ENCODE results near the gene ATG10.
"Not testable (repeated sequence)": the region's sequence is repeated elsewhere in the genome, so short reads cannot be mapped to it uniquely, and the experiment has no call there.

Gene ATG10

GRCh38 chr5:82050955-82051354 lies 79.1 kb downstream of the ATG10 start:
- in situ Hi-C loops (cut with MboI; ENCODE audit: low sequenced_read_pairs): no loop called here

GRCh38 chr5:82054004-82054710 lies 82.3 kb downstream of the ATG10 start:
- in situ Hi-C loops (cut with MboI; ENCODE audit: low sequenced_read_pairs): no loop called here

- in situ Hi-C loops (cut with MboI; ENCODE audit: low sequenced_read_pairs): no loop called here
Measured at GRCh38 chr5:82057051-82057450, 85.2 kb downstream of the ATG10 start.

GRCh38 chr5:82058710-82059109 lies 86.9 kb downstream of the ATG10 start:
- in situ Hi-C loops (cut with MboI; ENCODE audit: low sequenced_read_pairs): no loop called here

- in situ Hi-C loops (cut with MboI; ENCODE audit: low sequenced_read_pairs): no loop called here
Measured at GRCh38 chr5:82066791-82067190, 95.0 kb downstream of the ATG10 start.

- in situ Hi-C loops (cut with MboI; ENCODE audit: low sequenced_read_pairs): not testable (repeated sequence)
Measured at GRCh38 chr5:82068042-82068441, 96.2 kb downstream of the ATG10 start.

- in situ Hi-C loops (cut with MboI; ENCODE audit: low sequenced_read_pairs): no loop called here
Measured at GRCh38 chr5:82068723-82069122, 96.9 kb downstream of the ATG10 start.

- in situ Hi-C loops (cut with MboI; ENCODE audit: low sequenced_read_pairs): no loop called here
Measured at GRCh38 chr5:82072138-82072537, 100.3 kb downstream of the ATG10 start.

- in situ Hi-C loops (cut with MboI; ENCODE audit: low sequenced_read_pairs): no loop called here
Measured at GRCh38 chr5:82073179-82073578, 101.4 kb downstream of the ATG10 start.

GRCh38 chr5:82074950-82075349 lies 103.1 kb downstream of the ATG10 start:
- in situ Hi-C loops (cut with MboI; ENCODE audit: low sequenced_read_pairs): no loop called here

GRCh38 chr5:82077496-82077895 lies 105.7 kb downstream of the ATG10 start:
- in situ Hi-C loops (cut with MboI; ENCODE audit: low sequenced_read_pairs): no loop called here

- in situ Hi-C loops (cut with MboI; ENCODE audit: low sequenced_read_pairs): no loop called here
Measured at GRCh38 chr5:82091617-82092016, 119.8 kb downstream of the ATG10 start.

GRCh38 chr5:82095536-82095935 lies 123.7 kb downstream of the ATG10 start:
- in situ Hi-C loops (cut with MboI; ENCODE audit: low sequenced_read_pairs): no loop called here

- in situ Hi-C loops (cut with MboI; ENCODE audit: low sequenced_read_pairs): no loop called here
Measured at GRCh38 chr5:82096249-82096648, 124.4 kb downstream of the ATG10 start.

- in situ Hi-C loops (cut with MboI; ENCODE audit: low sequenced_read_pairs): no loop called here
Measured at GRCh38 chr5:82100303-82101077, 128.7 kb downstream of the ATG10 start.

- in situ Hi-C loops (cut with MboI; ENCODE audit: low sequenced_read_pairs): no loop called here
Measured at GRCh38 chr5:82104872-82105271, 133.0 kb downstream of the ATG10 start.

GRCh38 chr5:82105457-82105856 lies 133.6 kb downstream of the ATG10 start:
- in situ Hi-C loops (cut with MboI; ENCODE audit: low sequenced_read_pairs): no loop called here

GRCh38 chr5:82106207-82106606 lies 134.4 kb downstream of the ATG10 start:
- in situ Hi-C loops (cut with MboI; ENCODE audit: low sequenced_read_pairs): no loop called here

GRCh38 chr5:82106756-82107155 lies 134.9 kb downstream of the ATG10 start:
- in situ Hi-C loops (cut with MboI; ENCODE audit: low sequenced_read_pairs): no loop called here

- in situ Hi-C loops (cut with MboI; ENCODE audit: low sequenced_read_pairs): no loop called here
Measured at GRCh38 chr5:82107267-82107666, 135.4 kb downstream of the ATG10 start.

- in situ Hi-C loops (cut with MboI; ENCODE audit: low sequenced_read_pairs): no loop called here
Measured at GRCh38 chr5:82109013-82109412, 137.2 kb downstream of the ATG10 start.

- in situ Hi-C loops (cut with MboI; ENCODE audit: low sequenced_read_pairs): not testable (repeated sequence)
Measured at GRCh38 chr5:82109915-82110314, 138.1 kb downstream of the ATG10 start.
